Measurements from ENCODE around the gene CLIC3.
A peak's percentile ranks its signal among the peaks of the same experiment; 100 is the strongest.
"Not testable (repeated sequence)": the region's sequence is repeated elsewhere in the genome, so short reads cannot be mapped to it uniquely, and the experiment has no call there.

The CLIC3 gene

GRCh38 chr9:137004285-137004684 lies 7.9 kb upstream of the CLIC3 start:
- not testable (repeated sequence) for DNase-seq (ENCODE audit: low read depth in 1 of 2, low spot score in 1 of 2)

DNA sequence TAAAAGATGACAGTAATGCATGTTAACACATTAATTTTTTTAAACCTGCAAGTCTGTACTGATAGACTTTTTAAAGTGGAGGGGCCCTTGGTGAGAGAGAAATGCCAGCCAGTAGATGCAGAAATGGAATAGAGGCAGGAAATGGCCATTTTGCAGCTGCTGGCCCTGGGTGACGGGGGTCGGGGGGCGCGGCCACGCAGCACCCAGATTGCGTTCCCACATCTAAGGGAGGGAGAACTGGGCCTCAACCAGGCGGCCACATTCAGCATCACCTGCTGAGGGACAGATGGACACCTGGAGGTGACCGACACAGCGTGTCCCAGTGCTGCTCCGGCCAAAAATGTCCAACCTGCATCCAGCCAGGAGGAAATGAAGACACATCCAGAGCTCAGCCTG lies 6.3 kb upstream of the CLIC3 start:
- no peak for DNase-seq (ENCODE audit: low read depth in 1 of 2, low spot score in 1 of 2)

DNA sequence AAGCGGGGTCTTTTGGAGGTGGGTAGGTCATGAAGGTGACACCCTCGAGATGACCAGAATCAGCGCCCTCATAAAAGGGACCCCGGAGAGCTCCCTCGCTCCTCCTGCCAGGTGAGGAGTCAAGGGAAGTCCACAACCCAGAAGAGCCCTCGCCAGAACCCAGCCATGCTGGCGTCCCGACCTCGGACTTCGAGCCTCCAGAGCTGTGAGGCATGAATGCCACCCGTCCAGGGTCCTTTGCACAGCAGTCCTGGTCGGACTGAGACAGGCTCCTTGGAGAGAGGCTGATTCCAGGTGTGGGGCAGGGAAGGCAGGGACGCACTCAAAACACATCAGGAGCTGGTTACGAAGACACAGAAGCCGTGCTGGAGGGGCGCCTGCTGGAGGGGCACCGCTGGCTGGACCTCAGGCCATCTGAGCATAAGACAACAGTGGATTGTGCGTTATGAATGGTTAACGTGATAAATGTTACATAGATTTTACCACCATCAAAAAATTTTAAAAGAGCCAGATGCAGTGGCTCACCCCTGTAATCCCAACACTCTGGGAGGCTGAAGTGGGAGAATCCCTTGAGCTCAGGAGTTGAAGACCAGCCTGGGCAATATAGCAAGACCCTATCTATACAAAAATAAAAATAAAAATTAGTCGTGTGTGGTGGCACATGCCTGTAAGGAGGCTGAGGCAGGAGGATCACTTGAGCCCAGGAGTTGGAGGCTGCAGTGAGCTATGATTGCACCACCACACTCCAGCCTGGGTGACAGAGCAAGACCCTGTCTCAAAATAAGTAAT lies 5.7 kb upstream of the CLIC3 start:
- no peak for DNase-seq (ENCODE audit: low read depth in 1 of 2, low spot score in 1 of 2)

DNA sequence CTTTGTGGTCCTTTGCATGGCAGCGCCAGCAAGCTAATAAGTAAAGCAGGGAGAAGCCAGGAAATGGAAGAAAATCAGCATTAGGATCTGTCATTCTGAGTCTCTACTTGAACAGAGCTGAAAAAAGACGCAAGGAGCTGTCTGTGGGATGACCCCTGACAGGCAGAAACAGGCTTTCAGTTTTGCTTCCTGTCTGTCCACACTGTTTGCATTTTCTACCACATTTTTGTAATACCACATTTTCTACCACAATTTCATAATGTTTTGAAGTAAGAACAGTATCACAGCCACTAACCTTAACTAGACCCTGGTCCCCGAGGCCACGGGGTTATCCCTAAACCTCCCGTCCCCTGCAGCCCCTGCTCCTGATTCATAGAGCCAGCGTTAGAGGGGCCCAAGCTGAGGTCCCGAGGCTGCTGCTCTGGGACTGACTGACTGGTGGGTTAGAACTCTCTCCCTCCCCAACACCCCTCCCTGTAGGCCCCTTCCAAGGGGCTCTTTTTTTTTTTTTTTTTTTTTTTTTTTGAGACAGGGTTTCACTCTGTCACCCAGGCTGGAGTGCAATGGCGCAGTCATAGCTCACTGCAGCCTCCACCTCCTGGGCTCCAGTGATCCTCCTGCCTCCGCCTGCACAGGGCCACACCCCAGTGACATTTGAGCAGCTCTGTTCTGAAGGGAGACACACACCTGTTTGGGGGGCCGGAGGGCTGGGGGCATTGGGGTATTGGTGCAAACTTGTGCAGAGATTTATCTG lies 4.0 kb upstream of the CLIC3 start:
- no peak for DNase-seq (ENCODE audit: low read depth in 1 of 2, low spot score in 1 of 2)

DNA sequence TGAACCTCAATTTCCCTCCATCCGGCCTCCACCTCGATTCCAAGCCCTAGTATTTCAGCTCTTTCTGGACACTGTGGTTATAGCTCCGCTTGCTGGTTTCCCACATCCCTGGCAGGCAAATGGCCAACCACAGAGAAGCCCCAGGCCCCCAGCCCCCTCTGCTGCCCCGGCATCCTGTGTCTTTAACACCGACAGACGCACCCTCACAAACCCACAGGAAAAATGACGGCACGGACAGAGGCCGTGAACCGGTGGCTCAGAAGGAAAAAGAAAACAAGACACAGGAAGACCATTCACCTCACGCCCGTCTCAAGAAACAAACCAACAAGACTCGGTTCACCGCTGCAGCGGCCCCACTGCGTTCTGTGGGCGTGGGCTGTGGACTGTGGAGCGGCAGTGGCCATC lies 1.5 kb upstream of the CLIC3 start:
- no peak for DNase-seq (ENCODE audit: low read depth in 1 of 2, low spot score in 1 of 2)

DNA sequence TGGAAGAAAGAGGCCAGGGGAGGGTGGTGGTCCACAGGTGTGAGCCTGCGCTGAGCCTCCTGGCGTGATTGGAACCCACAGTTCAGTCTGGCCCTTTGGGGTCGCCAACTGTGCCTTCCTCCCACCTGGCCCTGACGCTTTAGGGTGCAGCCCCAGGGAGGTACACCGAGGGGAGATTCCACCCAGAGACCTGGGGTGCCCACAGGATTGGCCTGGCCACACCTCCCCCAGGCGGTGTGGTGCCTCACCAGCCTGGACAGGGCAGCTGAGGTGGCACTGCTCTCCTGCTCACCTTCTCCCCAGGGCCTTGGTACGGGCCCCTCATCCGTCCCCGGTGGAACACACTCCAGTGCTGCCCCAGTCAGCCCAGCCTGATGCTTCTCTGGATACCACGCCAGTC lies 1.0 kb upstream of the CLIC3 start:
- DNase-seq (ENCODE audit: low read depth in 1 of 2, low spot score in 1 of 2) = no peak

GRCh38 chr9:136995772-136996311 lies 526 bp downstream of the CLIC3 start:
- DNase-seq (ENCODE audit: low read depth in 1 of 2, low spot score in 1 of 2) = no peak

- DNase-seq (ENCODE audit: low read depth in 1 of 2, low spot score in 1 of 2) = no peak
Observed at GRCh38 chr9:136995362-136995761, 1.0 kb downstream of the CLIC3 start.

DNA sequence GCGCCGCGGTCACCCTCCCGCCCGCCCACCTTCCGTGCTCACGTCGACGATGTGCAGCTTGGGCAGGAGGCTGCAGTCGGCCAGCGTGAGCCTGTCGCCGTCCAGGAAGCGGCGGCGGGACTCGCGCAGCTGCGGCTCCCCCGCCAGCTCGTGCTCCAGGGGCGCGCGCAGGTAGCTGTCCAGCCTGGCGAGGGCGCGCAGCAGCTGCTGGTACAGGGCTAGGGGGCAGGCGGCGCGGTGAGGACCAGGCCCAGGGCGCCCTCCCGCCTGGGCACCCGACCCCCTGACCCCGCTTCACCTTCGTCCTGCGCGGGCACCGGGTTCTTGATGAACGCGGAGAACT lies 1.5 kb downstream of the CLIC3 start:
- DNase-seq (ENCODE audit: low read depth in 1 of 2, low spot score in 1 of 2) = no peak

DNA sequence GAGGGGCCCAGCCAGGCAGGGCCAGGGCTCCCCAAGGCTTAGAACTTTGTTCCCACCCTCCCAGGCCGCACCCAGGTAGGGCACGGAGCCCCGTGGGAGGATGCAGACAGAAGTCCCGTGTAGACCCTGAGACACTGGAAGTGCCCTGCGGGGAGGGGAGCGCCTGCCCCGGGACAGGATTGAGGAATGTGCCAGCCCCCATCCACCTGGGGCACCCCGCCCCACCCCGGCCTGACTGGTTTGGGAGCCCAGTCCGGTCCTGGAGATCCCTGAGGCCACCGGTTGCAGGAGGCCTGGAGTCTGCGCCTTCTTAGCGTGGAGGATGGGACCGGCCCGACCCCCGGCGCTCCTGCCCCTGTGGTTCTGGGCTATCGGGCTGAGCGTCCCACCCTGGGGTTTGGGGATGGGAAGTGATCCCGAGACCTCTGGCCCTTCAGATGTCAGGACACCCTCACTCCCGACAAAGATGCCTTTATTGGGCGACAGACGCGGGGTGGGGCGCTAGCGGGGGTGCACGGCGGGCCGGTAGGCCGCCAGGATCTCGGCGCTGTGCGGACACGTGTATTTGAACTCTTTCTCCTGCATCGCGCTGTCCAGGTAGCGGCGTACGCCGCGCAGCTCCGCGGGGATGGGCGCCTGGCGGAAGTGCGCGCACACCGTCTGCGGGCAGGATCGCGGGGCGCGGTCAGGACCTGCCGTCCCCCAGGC lies 2.0 kb downstream of the CLIC3 start:
- no peak for DNase-seq (ENCODE audit: low read depth in 1 of 2, low spot score in 1 of 2)

- DNase-seq (ENCODE audit: low read depth in 1 of 2, low spot score in 1 of 2) = no peak
Observed at GRCh38 chr9:136992819-136993369, 3.5 kb downstream of the CLIC3 start.

DNA sequence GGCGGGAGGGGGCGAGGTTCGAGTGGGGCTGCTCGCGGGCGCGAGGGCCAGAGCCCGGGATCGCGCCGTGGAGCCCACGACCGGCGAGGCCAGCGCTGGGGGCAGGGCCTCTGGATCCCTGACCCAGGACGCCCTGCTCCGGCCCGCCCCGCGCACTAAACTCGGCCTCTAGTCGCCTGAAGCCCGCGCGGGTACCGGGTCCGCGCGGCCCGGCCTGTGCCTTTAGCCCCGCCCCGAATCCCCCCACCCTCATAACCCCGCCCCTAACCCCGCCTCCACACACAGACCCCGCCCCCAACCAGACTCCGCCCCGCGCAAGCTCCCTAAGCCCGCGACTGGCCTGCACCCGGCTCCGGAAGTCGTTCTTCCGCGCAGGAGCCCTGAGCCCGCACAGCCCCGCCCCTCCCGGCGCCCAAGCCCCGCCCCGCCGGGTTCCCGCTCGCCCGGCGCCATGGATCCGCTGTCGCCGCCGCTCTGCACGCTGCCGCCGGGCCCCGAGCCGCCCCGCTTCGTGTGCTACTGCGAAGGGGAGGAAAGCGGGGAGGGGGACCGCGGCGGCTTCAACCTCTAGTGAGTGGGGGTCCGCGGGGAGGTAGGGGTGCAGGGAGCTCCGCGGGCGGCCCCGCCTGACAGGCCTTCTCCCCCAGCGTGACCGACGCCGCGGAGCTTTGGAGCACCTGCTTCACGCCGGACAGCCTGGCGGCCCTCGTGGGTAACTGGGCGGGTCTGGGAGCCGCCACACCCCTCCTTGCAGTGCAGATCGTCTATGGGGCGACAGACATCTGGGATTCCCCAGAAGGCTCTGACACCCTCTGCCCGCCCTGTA lies 4.2 kb downstream of the CLIC3 start, which contains the start of gene PAXX:
TSS of gene PAXX (plus strand) at position 430 of the 826 bp plus-strand sequence. CDS start at position 452, 22 bp downstream.
- DNase-seq (ENCODE audit: low read depth in 1 of 2, low spot score in 1 of 2) = peak; percentile 87

DNA sequence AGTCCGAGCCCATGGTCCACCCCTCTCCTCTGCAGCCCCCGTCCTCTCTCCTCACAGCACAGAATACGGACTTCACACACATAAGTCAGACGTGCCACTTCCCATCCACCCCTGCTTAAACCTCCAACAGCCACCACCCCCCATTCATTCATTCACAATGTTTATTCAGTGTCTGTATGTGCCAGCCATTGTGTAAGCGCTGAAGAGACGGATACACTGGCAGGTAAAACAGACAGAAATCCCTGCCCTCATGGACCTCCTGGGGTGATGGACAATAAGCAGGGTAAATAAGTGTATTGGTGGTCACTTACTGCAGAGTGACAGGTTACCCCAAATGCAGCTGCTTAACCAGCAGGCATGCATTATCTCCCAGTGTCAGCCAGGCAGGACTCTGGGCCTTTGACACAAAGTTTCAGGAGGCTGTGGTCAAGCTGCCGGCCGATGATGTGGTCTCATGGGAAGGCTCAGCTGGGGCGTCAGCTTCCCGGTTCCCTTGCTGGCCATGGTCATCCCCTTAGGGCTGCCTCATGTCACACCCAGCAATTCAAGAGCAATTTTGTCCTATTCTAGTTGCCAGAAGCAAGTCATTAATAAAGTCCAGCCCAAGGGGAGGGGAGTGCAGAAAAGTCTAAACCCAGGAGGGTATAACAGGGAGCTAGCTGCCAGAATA lies 6.0 kb downstream of the CLIC3 start:
- no peak for DNase-seq (ENCODE audit: low read depth in 1 of 2, low spot score in 1 of 2)

DNA sequence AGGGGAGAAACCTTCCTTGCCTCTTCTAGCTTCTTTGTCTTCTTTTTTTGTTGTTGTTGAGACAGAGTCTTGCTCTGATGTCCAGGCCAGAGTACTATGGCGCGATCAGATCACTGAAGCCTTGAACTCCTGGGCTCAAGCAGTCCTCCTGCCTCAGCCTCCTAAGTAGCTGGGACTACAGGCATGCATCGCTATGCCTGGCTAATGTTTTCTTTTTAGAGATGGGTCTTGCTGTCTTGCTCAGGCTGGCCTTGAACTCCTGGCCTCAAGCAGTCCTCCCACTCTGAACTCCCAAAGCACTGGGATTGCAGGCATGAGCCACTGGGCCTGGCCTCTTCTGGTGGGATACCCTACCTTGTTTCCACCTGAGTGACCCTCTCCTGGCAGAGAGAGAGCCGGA lies 7.5 kb downstream of the CLIC3 start:
- DNase-seq (ENCODE audit: low read depth in 1 of 2, low spot score in 1 of 2) = no peak

DNA sequence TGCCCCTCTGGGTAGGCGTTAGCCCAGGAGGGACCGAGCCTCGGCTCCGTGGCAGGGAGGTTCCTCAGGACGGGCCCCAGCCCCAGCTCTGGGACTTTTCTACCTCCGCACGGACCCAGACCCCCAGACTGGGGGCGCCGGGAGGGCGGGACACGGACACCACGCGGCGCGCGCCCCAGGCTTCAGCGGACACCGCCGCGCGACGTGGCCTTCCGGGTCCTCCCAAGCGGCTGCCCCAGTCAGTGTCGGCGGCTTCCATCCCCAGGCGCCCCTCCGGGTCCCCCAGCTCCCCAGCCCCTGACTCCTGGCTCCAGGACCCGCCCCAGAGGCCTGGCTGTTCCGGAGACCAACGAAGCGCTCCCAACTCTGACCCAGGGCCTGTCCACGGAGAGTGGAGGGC lies 10.5 kb downstream of the CLIC3 start:
- no peak for DNase-seq (ENCODE audit: low read depth in 1 of 2, low spot score in 1 of 2)

DNA sequence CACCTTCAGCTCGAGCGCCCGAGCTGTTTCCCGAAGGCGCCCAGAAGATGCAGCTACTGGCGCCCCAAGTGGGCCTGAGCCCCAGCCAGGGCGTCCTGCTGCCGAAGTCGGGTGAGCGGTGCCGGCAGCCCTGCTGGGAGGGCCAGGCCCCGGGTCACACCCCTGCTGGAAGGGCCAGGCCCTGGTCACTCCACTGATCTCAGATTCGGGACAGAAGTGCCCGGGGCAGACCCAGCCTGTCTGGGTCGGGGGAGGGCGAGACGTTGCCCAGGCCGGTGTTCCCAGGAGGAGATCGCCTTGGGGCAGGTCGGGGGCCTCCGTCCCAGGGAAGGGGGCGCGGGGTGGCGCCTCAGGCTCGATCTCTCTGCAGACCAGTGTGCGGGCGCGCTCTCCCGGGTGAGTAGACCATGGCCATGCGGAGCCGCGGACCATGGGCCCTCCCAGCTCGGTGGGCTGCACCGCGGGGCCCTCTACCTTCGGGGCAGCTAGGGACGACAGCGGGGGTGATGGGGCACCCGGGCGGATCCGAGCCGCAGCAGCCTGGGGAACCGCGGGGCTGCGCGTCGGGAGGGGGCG lies 11.3 kb downstream of the CLIC3 start:
- DNase-seq (ENCODE audit: low read depth in 1 of 2, low spot score in 1 of 2) = no peak

GRCh38 chr9:136984464-136985026 lies 11.8 kb downstream of the CLIC3 start:
- DNase-seq (ENCODE audit: low read depth in 1 of 2, low spot score in 1 of 2) = no peak

DNA sequence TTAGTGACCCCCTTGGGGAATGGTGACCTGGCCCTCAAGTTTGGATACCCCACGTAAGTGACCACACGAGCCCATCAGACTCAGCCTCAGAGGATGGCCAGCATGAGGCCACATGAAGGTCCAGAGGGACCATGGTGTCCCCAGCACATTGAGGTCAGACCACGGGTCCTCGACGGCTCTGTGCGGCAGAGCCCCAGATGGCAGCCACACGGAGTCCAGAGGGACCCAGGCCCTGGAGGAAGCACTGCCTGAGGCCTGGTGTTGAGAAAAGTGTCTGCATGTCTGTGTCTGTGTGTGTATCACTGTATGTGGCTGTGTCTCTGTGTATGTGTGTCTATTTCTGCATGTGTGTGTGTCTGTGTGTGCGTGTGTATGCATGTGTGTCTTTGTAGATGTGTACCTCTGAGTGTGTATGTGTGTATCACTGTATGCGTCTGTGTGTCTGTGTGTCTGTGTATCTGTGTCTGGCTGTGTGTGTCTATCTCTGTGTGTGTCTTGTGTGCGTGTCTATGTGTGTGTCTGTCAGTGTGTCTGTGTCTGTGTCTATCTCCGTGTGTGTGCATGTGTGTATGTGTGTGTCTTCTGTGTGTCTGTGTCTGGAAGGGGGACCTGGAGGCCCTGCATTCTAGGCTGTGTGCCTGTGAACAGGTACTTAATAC lies 12.6 kb downstream of the CLIC3 start:
- DNase-seq (ENCODE audit: low read depth in 1 of 2, low spot score in 1 of 2) = no peak

- no peak for DNase-seq (ENCODE audit: low read depth in 1 of 2, low spot score in 1 of 2)
Observed at GRCh38 chr9:136983167-136983566, 13.2 kb downstream of the CLIC3 start.
